Endothelial cell of umbilical vein (primary cell): ENCODE results near the gene PPM1F.

Experiments
- CTCF ChIP-seq, 2 donors: IDR thresholded peaks; 1 replicate in 1 of 2; 2 replicates in 1 of 2; pipeline ENCODE4 v1.5.1; 2011; ENCODE audit warnings: low read length in 2 of 2, mild to moderate bottlenecking in 2 of 2, moderate library complexity in 2 of 2, control low read depth in 1 of 2, inconsistent platforms in 1 of 2, low read depth in 1 of 2; ENCODE audit not compliant: insufficient read depth in 1 of 2; ENCODE audit errors: extremely low read depth in 1 of 2
- EZH2 ChIP-seq: IDR thresholded peaks from 2 replicates; pipeline ENCODE4 v1.6.1; 2012; ENCODE audit warnings: borderline replicate concordance, low read depth, mild to moderate bottlenecking, moderate library complexity, low read length, inconsistent platforms; ENCODE audit not compliant: severe bottlenecking
- MAX ChIP-seq: IDR thresholded peaks from 2 replicates; pipeline ENCODE4 v1.6.1; 2011; ENCODE audit not compliant: insufficient read depth, insufficient read length
- POLR2A ChIP-seq: IDR thresholded peaks from 2 replicates; pipeline ENCODE4 v1.6.1; 2012; ENCODE audit warnings: low read depth, mild to moderate bottlenecking, control low read depth, low read length
- POLR2AphosphoS5 ChIP-seq: IDR thresholded peaks from 2 replicates; pipeline ENCODE4 v1.6.1; 2012; ENCODE audit warnings: low read depth, mild to moderate bottlenecking, control low read depth, low read length, moderate library complexity; ENCODE audit not compliant: insufficient read depth

DNA sequence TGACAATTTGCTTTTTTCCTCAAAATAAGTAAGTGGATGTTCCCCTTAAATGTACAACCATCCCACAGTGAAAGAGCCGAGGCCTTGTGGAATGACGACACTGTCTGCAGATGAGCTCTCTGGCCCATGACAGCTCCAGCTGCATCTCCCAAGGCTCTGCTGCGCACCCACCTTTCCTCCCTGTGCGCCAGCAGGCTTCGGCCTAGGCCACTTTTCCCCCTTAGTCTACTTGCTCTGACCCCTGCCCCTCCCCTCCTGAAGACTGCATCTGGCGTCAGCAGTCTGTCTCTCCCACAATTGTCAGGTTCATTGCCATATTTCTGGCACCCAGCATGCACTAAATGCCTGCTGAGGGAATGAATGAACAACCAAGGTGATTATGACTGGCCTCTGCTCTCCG is 27.9 kb upstream of the PPM1F start:
- TF ChIP-seq POLR2A (no peak), MAX (no peak), POLR2AphosphoS5 (no peak), CTCF (IDR thresholded peaks at IDR 0.05; ENCODE audit: extremely low read depth in 1 of 2, insufficient read depth in 1 of 2, low read depth in 1 of 2, low read length in 2 of 2) (no peak), EZH2 (no peak)
